Left cardiac atrium (tissue), 4 donors: ENCODE measurements around the gene TBC1D3C. TPM values are rescaled to one million over a fixed set of nuclear protein-coding genes. Genes with fewer than 3 reads are reported as not detected.
A peak's percentile ranks its signal among the peaks of the same experiment; 100 is the strongest.
"Not testable (repeated sequence)": the region's sequence is repeated elsewhere in the genome, so short reads cannot be mapped to it uniquely, and the experiment has no call there.

Experiments used
- ATAC-seq, 2 donors: fragments of 200-7000 bp; cut with Tn5 transposase; one replicate each; pipeline ENCODE4 v1.9.1; 2020; ENCODE audit warnings: mild to moderate bottlenecking in 2 of 2, moderate library complexity in 2 of 2
- DNase-seq: peaks from one replicate; pipeline ENCODE4 v3.0.0-alpha.2; 2020
- intact Hi-C, 2 donors: fragments of 100-400 bp; cut with DNase I; formaldehyde crosslinking; loops; one replicate each; pipeline versions ENCODE4 v1.14.1 to v1.15.1; 2022 to 2023
- long read RNA-seq: library from polyadenylated mRNA; unstranded; transcript quantifications from one replicate; pipeline ENCODE4 v2.0.0, GENCODE V29; 2021
- total RNA-seq, 2 donors: library from RNA; stranded (reverse); fragmentation: NEBNext Ultra II Directional; extraction: Animal tissue kit (Norgen Biotek cat#: 25700); gene quantifications; one replicate each; pipeline ENCODE4 v1.2.1, GENCODE V29; 2021
- donor health status: DM: no; HTN: yes; CAD: no.
- donor health status: DM: no; HTN: yes; CAD: no; lungs with severe emphysema.
- donor health status: DM: yes; HTN: yes; CAD: no.
- donor health status: Dilated cardiomyopathy.

The TBC1D3C gene
- under 1 TPM in 1 of 2 donors, not detected in 1; 0.32 TPM for total RNA-seq
- long read RNA-seq: 0 reads

DNA sequence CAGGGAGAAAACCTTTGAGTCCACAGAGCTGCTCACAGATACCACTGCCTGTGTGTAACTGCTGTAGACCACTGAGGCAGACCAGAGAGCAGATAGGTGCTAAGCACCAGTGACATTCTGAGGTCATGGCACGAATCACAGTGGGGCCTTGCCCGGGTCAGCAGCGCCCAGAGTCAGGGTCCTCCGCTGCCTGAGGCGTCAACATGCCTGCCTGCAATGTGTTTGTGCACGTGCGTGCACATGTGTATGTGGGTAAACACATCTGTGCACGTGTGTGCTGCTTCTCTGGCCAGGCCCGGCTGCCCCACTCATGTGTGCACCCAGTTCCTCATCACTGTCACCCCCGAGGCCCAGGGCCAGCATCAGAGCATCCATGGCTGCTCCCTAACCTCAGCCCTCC, at the start of gene TBC1D3C:
TBC1D3C (minus strand) TSS at position 101 of the 400 bp plus-strand sequence. CDS start 1,568 bp downstream, outside the sequence.
- ATAC-seq, DNase-seq, intact Hi-C loops: not testable (repeated sequence)

DNA sequence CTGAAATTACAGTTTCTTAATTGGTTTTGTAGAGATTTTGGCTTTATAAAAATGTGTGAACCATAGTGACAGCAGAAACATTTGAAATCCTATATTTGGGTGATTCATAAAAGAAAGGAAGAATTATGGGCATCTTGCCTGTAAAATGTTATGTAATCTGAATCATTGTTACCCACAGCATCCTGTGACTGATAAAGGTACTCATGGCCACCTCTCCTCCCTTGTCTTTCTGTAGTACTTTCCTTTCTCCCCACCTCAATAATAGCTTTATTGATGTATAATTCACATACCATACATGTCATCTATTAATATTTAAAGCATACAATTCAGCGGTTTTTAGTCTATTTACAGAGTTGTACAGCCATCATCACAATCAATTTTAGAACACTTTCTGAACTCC, 30.8 kb upstream of the TBC1D3C start:
- intact Hi-C loops, ATAC-seq, DNase-seq: not testable (repeated sequence)

DNA sequence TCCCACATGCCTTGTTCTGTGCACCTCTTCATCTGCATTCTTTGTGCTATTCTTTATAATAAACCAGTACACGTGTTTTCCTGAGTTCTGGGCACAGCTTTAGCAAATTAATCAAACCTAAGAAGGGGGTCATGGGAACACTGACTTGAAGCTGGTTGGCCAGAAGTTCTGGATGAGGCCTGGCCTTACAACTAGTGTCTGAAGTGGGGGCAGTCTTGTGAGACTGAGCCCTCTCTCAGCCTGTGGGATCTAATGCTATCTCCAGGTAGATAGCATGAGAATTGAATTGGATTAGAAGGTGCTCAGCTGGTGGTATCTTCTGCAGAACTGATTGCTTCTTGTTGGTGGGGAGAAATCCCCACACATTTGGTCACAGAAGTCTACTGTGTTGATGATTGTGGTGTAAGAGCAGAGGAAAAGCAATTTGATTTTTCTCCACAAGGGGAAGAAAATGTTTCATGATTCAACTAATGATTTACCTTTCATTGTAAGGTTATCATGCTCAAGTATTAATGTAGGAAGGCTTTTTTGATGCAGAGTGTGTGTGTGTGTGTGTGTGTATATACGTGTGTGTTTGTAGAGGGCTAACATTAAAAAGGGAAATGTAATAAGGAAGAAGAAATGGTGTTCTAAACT, 25.7 kb upstream of the TBC1D3C start:
- DNase-seq, ATAC-seq, intact Hi-C loops: not testable (repeated sequence)

DNA sequence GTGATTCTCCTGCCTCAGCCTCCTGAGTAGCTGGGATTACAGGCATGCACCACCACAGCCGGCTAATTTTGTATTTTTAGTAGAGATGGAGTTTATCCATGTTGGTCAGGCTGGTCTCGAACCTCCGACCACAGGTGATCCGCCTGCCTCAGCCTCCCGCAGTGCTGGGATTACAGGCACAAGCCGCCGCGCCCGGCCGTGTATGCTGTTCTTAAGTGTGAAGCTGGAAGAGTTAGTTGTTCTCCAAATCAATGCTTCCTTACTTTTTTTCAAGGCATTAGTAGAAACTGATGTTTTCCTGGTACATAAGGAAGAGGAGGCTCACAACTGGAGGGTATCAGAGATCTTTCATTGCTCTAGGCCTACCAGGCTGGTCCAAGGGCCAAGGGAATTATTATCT, 19.7 kb upstream of the TBC1D3C start:
- DNase-seq: peak; percentile 3
- intact Hi-C loops: not testable (repeated sequence)

DNA sequence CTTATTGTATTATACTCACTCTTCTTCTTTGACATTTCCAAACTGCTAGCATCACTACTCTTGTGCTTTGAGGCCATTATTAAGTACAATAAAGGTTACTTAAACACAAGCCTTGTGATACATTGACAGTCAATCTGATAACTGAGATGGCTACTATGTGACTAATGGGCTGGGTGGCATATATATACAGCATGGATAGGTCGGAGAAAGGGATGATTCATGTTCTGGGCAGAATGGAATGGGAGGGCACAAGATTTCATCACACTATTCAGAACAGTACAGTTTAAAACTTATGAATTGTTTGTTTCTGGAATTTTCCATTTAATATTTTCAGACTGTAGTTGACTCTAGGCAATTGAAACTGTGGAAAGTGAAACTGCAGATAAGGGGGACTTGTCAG, 18.9 kb upstream of the TBC1D3C start:
- intact Hi-C loops, DNase-seq: not testable (repeated sequence)
- peak; percentile 53 to 95 for ATAC-seq

More for the DNA sequence above, 19.7 kb upstream of the TBC1D3C start:
- not testable (repeated sequence) for ATAC-seq

Other genes with a start within 250 kb of the TBC1D3C start
- not detected for gene TBC1D3K, start 144.2 kb downstream of the TBC1D3C start, total RNA-seq
- gene TBC1D3L, start 79.6 kb downstream of the TBC1D3C start, total RNA-seq: 1 to 10 TPM; 5.3 to 6.7 TPM
- under 1 TPM; 0.41 to 0.89 TPM for gene TBC1D3D, start 64.7 kb downstream of the TBC1D3C start, total RNA-seq
- gene TBC1D3E, start 59.3 kb upstream of the TBC1D3C start, total RNA-seq: not detected
- not detected for gene TBC1D3, start 123.9 kb upstream of the TBC1D3C start, total RNA-seq
- 10 to 100 TPM; 22.6 to 24.2 TPM for gene MRPL45, start 228.5 kb upstream of the TBC1D3C start, total RNA-seq